ENCODE measurements around the gene TDRD6.

- no peak for TF ChIP-seq POLR2A (IDR thresholded peaks at IDR 0.05)
- TF ChIP-seq, protein P1, sequence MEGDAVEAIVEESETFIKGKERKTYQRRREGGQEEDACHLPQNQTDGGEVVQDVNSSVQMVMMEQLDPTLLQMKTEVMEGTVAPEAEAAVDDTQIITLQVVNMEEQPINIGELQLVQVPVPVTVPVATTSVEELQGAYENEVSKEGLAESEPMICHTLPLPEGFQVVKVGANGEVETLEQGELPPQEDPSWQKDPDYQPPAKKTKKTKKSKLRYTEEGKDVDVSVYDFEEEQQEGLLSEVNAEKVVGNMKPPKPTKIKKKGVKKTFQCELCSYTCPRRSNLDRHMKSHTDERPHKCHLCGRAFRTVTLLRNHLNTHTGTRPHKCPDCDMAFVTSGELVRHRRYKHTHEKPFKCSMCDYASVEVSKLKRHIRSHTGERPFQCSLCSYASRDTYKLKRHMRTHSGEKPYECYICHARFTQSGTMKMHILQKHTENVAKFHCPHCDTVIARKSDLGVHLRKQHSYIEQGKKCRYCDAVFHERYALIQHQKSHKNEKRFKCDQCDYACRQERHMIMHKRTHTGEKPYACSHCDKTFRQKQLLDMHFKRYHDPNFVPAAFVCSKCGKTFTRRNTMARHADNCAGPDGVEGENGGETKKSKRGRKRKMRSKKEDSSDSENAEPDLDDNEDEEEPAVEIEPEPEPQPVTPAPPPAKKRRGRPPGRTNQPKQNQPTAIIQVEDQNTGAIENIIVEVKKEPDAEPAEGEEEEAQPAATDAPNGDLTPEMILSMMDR (IDR thresholded peaks at IDR 0.05): no peak
Observed at GRCh38 chr6:46751658-46752057, 64.0 kb downstream of the TDRD6 start.
